Astrocyte of the spinal cord (primary cell): ENCODE measurements around the gene DPP6.

Experiments used
- DNase-seq: peaks from one replicate; pipeline ENCODE4 v3.0.0; 2011; ENCODE audit warnings: low read depth, low spot score
- H3K4me3 ChIP-seq: 2 replicates; pipeline ENCODE4 v1.5.1; 2011; ENCODE audit warnings: low read depth, mild to moderate bottlenecking, low read length, moderate library complexity
- in situ Hi-C: cut with HindIII; loops from 2 replicates; pipeline ENCODE4 v1.10.0; 2017; ENCODE audit warnings: low sequenced_read_pairs
- TF ChIP-seq, protein P1 (sequence below): IDR thresholded peaks from 2 replicates; pipeline ENCODE4 v1.5.1; 2012; ENCODE audit warnings: low read depth, mild to moderate bottlenecking, low read length, inconsistent platforms

Gene DPP6

DNA sequence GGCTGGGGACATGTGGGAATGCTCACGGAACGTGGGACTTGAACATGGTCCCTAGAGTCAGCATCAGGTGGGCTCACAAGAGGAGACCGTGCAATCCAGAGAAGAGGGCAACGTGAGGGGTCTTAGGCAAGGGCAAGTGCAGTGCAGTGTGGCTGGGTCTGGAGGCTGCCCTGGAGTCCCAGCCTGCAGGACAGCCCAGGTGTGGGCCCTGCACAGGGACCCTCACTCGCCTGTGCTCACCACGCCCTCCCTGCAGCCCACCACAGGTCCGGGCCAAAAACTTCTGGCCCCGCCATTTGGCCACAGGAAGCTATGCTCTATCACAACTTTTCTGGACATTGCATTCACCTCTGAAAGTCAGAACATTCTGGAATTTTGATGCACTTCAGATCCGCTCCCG is 817.2 kb downstream of the DPP6 start:
- DNase-seq: no peak
- TF ChIP-seq, protein P1, sequence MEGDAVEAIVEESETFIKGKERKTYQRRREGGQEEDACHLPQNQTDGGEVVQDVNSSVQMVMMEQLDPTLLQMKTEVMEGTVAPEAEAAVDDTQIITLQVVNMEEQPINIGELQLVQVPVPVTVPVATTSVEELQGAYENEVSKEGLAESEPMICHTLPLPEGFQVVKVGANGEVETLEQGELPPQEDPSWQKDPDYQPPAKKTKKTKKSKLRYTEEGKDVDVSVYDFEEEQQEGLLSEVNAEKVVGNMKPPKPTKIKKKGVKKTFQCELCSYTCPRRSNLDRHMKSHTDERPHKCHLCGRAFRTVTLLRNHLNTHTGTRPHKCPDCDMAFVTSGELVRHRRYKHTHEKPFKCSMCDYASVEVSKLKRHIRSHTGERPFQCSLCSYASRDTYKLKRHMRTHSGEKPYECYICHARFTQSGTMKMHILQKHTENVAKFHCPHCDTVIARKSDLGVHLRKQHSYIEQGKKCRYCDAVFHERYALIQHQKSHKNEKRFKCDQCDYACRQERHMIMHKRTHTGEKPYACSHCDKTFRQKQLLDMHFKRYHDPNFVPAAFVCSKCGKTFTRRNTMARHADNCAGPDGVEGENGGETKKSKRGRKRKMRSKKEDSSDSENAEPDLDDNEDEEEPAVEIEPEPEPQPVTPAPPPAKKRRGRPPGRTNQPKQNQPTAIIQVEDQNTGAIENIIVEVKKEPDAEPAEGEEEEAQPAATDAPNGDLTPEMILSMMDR: no peak
- in situ Hi-C loops: no loop called here
- no peak overlapping the region for H3K4me3 ChIP-seq

- DNase-seq: no peak
- in situ Hi-C loops: no loop called here
- no peak overlapping the region for H3K4me3 ChIP-seq
- TF ChIP-seq, protein P1: no peak
These were observed 819.3 kb downstream of the DPP6 start for GRCh38 chr7:154871507-154871906.

DNA sequence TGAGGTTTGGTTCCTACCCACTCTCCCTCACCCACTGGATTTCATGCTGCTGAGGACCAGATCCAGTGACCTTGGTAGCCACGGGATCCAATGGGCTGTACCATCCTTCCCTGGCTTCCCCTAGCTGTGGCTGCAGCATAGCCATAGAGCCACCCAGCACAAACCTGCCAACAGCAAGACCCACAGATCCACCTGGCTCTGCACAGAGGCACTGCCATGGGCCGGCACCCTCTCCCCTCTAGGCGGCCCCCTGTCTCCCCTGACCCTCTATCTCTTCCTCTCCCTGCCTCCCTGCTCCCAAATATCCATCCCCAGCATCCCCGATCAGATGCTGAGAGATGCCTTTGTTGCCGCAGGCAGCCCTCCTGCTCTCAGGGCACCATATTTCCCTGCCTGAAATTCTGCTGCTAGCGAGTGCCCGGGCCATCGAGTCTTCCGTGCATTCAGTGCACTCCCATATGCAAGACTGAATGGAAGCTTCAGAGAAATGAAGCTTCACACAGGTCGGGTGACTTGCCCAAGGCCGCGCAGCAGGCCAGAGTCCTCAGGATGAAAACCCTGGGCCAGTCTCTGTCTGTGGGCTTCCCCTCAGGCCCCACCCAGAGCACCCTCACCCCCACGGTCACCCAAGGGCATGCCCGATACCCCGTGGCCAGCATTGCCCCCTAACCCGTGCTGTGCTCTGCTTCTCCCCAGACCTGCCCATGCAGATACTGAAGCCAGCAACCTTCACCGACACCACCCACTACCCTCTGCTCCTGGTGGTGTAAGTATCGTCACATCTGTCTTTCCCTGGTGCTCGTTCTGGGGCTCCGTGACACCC is 819.9 kb downstream of the DPP6 start:
- no peak for DNase-seq
- no peak overlapping the region for H3K4me3 ChIP-seq
- in situ Hi-C loops: no loop called here
- TF ChIP-seq, protein P1: no peak

GRCh38 chr7:154872811-154873499 is 820.8 kb downstream of the DPP6 start:
- DNase-seq: no peak
- no peak overlapping the region for H3K4me3 ChIP-seq
- in situ Hi-C loops: no loop called here
- TF ChIP-seq, protein P1: no peak

DNA sequence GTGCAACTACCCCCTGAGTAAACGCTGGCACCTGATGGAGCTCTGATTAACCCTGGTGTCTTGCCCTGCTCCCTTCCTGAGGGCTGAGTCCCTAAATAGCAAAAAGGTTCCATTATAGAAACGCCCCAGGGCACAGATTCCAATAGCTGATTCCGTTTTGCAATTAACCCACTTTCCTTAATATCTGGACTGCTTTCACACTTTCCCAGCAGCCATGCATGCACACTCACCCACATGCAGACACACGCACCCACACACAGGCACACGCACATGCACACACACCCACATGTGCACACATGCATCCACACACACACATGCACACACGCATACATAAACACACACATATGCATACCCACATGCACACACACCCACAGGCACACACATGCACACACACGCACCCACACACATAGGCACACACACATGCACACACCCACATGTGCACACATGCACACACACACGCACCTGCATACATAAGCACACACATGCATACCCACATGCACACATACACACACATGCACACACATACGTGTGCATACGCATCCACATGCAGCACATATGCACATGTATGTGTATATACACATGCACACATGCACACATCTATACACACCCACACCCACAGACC is 821.4 kb downstream of the DPP6 start:
- in situ Hi-C loops: no loop called here
- TF ChIP-seq, protein P1: no peak
- H3K4me3 ChIP-seq: no peak overlapping the region
- no peak for DNase-seq

- TF ChIP-seq, protein P1: no peak
- in situ Hi-C loops: no loop called here
- no peak for DNase-seq
- no peak overlapping the region for H3K4me3 ChIP-seq
These were observed 822.4 kb downstream of the DPP6 start for GRCh38 chr7:154874409-154875113.
